K562 (cell line): ENCODE data around the gene CPTP. TPM values are rescaled to one million over a fixed set of nuclear protein-coding genes. Genes with fewer than 3 reads are reported as not detected.

Experiments used
- FOXP1 ChIP-seq: sonication (generic); formaldehyde crosslinking; IDR thresholded peaks from 2 replicates; pipeline ENCODE4 v1.8.0; 2022; ENCODE audit warnings: mild to moderate bottlenecking, missing genetic modification reagents
- GTF2E2 ChIP-seq: fragments of 200-800 bp; sonication (Bioruptor generic); IDR thresholded peaks from 2 replicates; pipeline ENCODE4 v1.6.1; 2016; ENCODE audit warnings: missing genetic modification characterization, missing compliant biosample characterization
- HEY1 ChIP-seq: fragments of 250-450 bp; sonication (Bioruptor Pico); IDR thresholded peaks from 2 replicates; pipeline ENCODE4 v1.5.0; 2020; ENCODE audit warnings: mild to moderate bottlenecking, moderate library complexity, borderline replicate concordance
- SRSF1 ChIP-seq: fragments of 200-400 bp; formaldehyde crosslinking; IDR thresholded peaks from 2 replicates; pipeline ENCODE4 v1.6.1; 2017; ENCODE audit warnings: mild to moderate bottlenecking, low read depth, low read length, moderate library complexity
- ZC3H8 ChIP-seq: fragments of 450-650 bp; IDR thresholded peaks from 2 replicates; pipeline ENCODE4 v1.6.1; 2017
- ZNF174 ChIP-seq: fragments of 250-450 bp; sonication (Bioruptor Pico); IDR thresholded peaks from 2 replicates; pipeline ENCODE4 v1.4.0; 2020; ENCODE audit warnings: mild to moderate bottlenecking
- ZNF324 ChIP-seq: fragments of 250-450 bp; sonication (Bioruptor Pico); IDR thresholded peaks from 2 replicates; pipeline ENCODE4 v1.4.0; 2020; ENCODE audit warnings: mild to moderate bottlenecking
- ZNF695 ChIP-seq: fragments of 450-650 bp; formaldehyde crosslinking; IDR thresholded peaks from 2 replicates; pipeline ENCODE4 v1.4.0; 2020; ENCODE audit warnings: mild to moderate bottlenecking, moderate library complexity
- polyA plus RNA-seq, 8 experiments: library from polyadenylated mRNA; depleted of rRNA in 4 of 8; stranded (reverse) in 5 of 8; unstranded in 3 of 8; fragments of >200 nt; fragmentation: Nextera tagmentation in 2 of 8; fragmentation: Illumina TruSeq in 1 of 8; extraction: Ambion mirVana in 2 of 8; extraction: Trizol in 1 of 8; gene quantifications; 2 replicates each; pipeline versions ENCODE4 v1.2.1 to v1.2.3, GENCODE V29; 2011 to 2014; ENCODE audit warnings: inconsistent platforms in 1 of 8, missing spikeins in 1 of 8
- total RNA-seq, 7 experiments: library from RNA; depleted of rRNA in 6 of 7; stranded (reverse); fragments of >200 nt in 6 of 7; fragmentation: Illumina TruSeq in 2 of 7; extraction: Trizol in 2 of 7; gene quantifications; 2 replicates each; pipeline versions ENCODE4 v1.2.1 to v1.2.3, GENCODE V29; 2011 to 2021; ENCODE audit warnings: low replicate concordance in 1 of 7
- TF ChIP-seq, protein P1 (sequence below), 2 experiments: fragments of 450-650 bp in 1 of 2; sonication (generic) in 1 of 2; formaldehyde crosslinking in 1 of 2; IDR thresholded peaks; 2 replicates each; pipeline versions ENCODE4 v1.7.1 to v1.9.0; 2016 to 2022; ENCODE audit warnings: inconsistent platforms in 1 of 2, mild to moderate bottlenecking in 1 of 2, missing genetic modification reagents in 1 of 2
- TF ChIP-seq, protein P2 (sequence below): sonication (generic); IDR thresholded peaks from 2 replicates; pipeline ENCODE4 v1.6.1; 2016
- TF ChIP-seq, protein P3 (sequence below): fragments of 250-450 bp; sonication (Bioruptor Pico); IDR thresholded peaks from 2 replicates; pipeline ENCODE4 v1.4.0; 2020; ENCODE audit warnings: mild to moderate bottlenecking, moderate library complexity, borderline replicate concordance
- TF ChIP-seq, protein P4 (sequence below): fragments of 450-650 bp; formaldehyde crosslinking; IDR thresholded peaks from 2 replicates; pipeline ENCODE4 v1.4.0; 2022; ENCODE audit warnings: missing genetic modification characterization

CPTP gene
- total and polyA plus RNA-seq, 9 of the 15 experiments (the other 6 are each of a cell fraction or from before 2014, with no cell fraction given): 0.11 to 25.8 (median 3.5) TPM

DNA sequence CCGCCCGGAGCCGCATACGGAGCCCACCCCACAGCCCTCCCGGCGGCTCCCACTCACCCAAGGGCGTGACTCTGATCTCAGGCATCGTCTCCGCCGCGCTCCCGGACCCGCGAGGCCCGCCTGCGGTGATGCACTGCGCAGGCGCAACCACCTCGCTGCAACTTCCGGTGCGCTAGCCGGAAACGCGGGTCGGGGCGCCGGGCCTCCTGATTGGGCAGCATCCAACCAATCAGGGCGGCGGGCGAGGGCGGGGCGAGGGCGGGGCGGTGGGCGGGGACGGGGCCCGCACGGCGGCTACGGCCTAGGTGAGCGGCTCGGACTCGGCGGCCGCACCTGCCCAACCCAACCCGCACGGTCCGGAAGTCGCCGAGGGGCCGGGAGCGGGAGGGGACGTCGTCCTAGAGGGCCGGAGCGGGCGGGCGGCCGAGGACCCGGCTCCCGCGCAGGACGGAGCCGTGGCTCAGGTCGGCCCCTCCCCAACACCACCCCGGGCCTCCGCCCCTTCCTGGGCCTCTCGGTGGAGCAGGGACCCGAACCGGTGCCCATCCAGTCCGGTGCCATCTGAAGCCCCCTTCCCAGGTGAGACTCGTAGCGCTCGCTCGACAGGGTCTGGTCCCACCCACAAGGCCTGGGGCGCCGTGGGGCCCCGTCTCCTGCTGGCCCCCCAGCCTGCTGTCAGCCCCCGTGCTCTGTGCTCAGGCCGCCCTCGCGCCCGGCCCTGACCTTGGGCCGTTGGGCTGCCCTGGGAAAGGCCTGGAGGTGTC, at the start of gene CPTP, which contains the start of gene INTS11 (continued):
- TF ChIP-seq, protein P1, sequence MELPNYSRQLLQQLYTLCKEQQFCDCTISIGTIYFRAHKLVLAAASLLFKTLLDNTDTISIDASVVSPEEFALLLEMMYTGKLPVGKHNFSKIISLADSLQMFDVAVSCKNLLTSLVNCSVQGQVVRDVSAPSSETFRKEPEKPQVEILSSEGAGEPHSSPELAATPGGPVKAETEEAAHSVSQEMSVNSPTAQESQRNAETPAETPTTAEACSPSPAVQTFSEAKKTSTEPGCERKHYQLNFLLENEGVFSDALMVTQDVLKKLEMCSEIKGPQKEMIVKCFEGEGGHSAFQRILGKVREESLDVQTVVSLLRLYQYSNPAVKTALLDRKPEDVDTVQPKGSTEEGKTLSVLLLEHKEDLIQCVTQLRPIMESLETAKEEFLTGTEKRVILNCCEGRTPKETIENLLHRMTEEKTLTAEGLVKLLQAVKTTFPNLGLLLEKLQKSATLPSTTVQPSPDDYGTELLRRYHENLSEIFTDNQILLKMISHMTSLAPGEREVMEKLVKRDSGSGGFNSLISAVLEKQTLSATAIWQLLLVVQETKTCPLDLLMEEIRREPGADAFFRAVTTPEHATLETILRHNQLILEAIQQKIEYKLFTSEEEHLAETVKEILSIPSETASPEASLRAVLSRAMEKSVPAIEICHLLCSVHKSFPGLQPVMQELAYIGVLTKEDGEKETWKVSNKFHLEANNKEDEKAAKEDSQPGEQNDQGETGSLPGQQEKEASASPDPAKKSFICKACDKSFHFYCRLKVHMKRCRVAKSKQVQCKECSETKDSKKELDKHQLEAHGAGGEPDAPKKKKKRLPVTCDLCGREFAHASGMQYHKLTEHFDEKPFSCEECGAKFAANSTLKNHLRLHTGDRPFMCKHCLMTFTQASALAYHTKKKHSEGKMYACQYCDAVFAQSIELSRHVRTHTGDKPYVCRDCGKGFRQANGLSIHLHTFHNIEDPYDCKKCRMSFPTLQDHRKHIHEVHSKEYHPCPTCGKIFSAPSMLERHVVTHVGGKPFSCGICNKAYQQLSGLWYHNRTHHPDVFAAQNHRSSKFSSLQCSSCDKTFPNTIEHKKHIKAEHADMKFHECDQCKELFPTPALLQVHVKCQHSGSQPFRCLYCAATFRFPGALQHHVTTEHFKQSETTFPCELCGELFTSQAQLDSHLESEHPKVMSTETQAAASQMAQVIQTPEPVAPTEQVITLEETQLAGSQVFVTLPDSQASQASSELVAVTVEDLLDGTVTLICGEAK (IDR thresholded peaks at IDR 0.05): peak; percentile 93
- TF ChIP-seq, protein P1 (CRISPR knock-in tag; IDR thresholded peaks at IDR 0.05): no peak
- TF ChIP-seq, protein P2, sequence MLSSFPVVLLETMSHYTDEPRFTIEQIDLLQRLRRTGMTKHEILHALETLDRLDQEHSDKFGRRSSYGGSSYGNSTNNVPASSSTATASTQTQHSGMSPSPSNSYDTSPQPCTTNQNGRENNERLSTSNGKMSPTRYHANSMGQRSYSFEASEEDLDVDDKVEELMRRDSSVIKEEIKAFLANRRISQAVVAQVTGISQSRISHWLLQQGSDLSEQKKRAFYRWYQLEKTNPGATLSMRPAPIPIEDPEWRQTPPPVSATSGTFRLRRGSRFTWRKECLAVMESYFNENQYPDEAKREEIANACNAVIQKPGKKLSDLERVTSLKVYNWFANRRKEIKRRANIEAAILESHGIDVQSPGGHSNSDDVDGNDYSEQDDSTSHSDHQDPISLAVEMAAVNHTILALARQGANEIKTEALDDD: no peak
- TF ChIP-seq ZNF324 (CRISPR knock-in tag) (no peak), GTF2E2 (tag) (no peak), FOXP1 (no peak), ZNF695 (CRISPR knock-in tag) (no peak), ZC3H8 (no peak), HEY1 (no peak), ZNF174 (CRISPR knock-in tag) (no peak), SRSF1 (no peak)
- TF ChIP-seq, protein P3, sequence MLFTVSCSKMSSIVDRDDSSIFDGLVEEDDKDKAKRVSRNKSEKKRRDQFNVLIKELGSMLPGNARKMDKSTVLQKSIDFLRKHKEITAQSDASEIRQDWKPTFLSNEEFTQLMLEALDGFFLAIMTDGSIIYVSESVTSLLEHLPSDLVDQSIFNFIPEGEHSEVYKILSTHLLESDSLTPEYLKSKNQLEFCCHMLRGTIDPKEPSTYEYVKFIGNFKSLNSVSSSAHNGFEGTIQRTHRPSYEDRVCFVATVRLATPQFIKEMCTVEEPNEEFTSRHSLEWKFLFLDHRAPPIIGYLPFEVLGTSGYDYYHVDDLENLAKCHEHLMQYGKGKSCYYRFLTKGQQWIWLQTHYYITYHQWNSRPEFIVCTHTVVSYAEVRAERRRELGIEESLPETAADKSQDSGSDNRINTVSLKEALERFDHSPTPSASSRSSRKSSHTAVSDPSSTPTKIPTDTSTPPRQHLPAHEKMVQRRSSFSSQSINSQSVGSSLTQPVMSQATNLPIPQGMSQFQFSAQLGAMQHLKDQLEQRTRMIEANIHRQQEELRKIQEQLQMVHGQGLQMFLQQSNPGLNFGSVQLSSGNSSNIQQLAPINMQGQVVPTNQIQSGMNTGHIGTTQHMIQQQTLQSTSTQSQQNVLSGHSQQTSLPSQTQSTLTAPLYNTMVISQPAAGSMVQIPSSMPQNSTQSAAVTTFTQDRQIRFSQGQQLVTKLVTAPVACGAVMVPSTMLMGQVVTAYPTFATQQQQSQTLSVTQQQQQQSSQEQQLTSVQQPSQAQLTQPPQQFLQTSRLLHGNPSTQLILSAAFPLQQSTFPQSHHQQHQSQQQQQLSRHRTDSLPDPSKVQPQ (CRISPR knock-in tag): no peak
- TF ChIP-seq, protein P4, sequence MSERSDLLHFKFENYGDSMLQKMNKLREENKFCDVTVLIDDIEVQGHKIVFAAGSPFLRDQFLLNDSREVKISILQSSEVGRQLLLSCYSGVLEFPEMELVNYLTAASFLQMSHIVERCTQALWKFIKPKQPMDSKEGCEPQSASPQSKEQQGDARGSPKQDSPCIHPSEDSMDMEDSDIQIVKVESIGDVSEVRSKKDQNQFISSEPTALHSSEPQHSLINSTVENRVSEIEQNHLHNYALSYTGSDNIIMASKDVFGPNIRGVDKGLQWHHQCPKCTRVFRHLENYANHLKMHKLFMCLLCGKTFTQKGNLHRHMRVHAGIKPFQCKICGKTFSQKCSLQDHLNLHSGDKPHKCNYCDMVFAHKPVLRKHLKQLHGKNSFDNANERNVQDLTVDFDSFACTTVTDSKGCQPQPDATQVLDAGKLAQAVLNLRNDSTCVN (CRISPR knock-in tag): no peak
